Activated T-cell treated with anti-CD3 and anti-CD28 coated beads, Interleukin-2, amount 50 U/mL, for 48 hours (primary cell): ENCODE data around the gene UBR7.

ENCODE experiments used
- DNase-seq, 2 experiments: peaks; one replicate each; pipeline ENCODE4 v3.0.0-alpha.2; 2020

Gene UBR7

DNA sequence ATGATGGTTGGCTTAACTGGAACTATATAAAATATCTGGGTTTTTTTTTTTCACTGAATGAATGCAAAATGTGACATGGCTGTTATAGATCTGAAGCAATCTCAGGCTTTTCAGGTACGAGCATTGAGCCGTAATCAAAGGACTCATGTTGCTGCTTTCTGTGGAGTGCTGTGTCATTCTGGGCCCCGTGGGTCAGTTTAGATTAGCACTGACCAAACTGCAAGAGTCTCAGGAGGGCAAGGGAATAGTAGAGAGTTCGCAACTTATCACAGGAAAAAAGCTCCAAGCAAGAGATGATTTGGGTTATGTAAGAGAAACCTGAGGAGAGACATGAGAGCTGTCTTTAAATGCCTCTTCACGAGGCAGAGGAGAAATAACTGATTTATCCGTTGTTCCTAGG lies 59.1 kb downstream of the UBR7 start:
- DNase-seq, result no peak

DNA sequence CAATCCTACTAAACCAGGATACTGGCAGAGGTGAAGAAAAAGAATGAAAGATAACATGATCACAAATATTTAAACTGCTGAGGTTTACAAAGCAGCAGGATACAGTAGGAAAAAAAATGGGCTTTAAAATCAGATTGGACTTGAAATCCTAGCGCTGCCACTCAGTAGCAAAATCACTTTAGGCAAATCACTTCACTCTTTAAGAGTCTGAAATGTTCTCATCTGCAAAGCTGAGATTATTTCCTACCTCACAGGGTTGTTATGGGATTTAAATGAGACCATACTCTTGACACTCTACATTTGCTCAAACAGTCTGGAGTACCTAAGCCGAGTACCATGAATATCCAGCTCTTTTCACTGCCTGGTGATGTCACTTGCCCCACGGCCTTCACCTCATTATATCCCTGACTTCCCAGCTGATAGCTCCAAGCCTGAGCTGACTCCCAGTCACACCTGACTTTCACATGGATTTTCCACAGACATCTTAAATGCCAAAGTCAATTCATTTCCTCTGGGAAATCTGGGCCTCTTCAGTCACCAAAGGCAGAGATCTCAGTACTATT lies 60.2 kb downstream of the UBR7 start:
- DNase-seq, result no peak

DNA sequence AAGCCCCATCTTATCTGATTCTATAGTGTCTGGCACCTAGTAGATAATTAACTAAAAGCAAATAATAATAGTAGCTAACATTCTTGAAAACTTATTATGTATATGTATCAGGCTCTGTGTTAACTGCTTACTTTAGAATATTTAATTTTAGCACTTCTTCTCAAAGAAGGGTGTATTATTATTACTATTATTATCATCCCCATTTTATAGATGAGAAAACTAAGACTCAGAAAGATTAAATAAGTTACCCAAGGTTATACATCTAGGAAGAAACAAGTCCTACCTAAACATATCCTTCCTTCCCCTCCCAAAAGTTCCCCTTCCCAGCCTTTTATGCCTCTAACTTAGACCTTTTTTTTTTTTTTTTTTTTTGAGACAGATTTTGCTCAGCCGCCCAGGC lies 61.4 kb downstream of the UBR7 start:
- DNase-seq, result no peak

DNA sequence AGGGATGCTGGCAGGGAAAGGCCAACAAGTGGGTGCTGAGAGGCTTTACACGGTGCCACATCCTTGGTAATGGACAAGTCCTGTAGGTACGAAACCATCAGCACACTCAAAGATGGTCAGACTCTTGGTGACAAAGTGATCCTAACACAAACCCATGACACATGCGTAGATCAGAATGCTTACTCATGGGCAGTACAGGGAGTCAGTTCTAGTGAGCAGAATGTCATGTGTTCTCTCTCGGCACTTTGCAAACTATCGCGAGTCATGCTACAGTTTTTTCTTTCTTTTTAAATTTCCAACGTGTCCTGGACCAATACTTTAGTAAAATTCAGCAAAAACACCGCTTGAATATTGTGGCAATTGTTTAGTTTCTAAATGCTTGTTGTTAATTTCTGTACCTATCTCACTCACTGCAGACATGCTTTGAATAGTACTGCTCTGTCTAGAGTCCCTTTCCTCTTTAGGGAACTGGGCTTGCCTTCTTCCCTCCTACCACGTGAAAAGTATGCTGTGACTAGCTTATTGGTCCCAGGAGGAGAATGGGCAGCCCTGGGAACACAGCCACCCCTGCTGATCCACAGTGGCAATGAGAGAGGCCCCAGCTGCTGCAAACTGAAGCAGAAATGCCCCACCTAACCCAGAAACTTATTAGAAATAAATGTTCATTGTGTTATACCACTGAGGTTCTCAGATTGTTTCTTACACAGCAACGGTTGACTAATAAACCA lies 62.4 kb downstream of the UBR7 start:
- DNase-seq, result no peak

DNA sequence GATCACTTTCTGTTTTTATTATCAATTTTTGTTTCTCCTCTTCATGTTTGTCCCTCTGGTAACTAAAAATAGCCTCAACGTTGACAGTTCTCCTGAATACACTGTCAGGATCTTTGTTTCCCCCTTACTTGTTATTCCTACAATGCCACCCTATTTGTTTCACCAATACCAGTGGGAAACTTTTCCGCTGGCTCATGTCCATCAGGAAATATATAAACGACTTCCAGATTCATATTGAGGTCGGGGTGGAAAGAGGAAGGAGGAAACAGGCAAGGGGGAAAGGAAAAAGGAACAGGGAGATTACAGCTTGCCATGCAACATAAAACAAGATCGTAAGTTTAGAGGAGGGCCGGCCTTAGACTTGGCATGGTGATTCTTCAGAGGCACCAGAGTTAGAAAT lies 64.1 kb downstream of the UBR7 start:
- no peak for DNase-seq

DNA sequence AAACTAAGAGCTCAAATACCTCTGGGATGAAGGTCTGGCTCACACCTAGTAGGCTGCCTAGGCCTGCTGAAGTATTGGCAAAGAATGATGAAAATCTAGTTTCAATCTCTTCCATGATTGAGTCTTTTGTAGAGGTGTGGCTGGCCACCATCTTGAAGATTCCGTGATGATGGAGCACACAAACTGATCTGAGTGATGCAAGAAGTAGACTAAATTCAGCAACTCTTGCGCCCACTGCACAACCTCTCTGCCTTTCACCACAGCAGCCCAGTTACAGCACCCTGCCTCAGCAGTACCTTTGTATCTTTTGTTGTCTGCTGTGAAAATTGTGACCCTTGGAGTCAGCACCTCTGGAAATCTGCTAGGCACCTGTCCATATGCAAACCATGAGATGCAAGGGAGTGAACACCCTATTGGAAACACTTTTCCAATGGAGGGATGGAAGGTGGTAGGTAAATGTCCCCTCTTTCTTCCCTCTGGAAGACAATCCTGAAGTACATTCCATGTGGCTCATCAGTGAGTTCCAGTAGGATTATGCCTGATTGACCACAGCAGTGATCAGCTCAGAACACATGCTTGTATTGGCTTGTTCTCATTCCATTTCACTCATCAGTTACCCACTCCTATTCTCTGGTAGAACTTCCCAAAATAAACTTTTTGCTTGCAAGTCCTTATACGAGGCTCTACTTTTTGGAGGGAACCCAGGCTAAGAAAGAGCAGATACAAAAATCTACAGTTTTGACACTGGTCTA lies 67.2 kb downstream of the UBR7 start:
- no peak for DNase-seq

DNA sequence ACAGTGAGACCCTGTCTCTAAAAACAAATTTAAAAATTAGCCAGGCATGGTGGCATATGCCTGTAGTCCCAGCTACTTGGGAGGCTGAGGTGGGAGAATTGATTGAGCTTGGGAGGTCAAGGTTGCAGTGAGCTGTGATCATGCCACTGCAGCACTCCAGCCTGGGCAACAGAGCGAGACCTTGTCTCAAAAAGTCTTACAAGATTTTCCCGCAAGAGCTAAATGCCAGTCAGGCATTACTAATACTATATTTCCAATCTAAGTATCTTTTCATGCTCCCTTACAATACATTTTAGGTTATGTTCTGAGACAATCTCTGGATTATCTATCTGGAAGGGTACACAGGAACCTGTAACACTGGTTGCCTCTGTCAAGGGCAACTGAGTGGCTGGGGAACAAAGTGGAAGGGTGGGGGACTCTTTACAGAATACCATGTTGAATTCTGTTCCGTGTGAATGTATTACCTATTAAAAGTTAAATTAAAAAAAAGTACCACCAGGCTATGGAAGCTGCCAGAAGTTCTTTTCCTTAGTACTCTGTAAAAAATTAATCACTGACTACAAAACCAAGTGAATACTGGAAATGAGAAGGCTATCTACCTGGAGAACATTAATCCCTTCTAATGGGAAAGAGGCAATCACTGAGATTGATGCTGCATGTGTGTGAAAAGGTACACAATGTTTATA lies 69.1 kb downstream of the UBR7 start:
- no peak for DNase-seq
